Measurements from ENCODE around the gene UFM1.
A peak's percentile ranks its signal among the peaks of the same experiment; 100 is the strongest.

Gene UFM1

DNA sequence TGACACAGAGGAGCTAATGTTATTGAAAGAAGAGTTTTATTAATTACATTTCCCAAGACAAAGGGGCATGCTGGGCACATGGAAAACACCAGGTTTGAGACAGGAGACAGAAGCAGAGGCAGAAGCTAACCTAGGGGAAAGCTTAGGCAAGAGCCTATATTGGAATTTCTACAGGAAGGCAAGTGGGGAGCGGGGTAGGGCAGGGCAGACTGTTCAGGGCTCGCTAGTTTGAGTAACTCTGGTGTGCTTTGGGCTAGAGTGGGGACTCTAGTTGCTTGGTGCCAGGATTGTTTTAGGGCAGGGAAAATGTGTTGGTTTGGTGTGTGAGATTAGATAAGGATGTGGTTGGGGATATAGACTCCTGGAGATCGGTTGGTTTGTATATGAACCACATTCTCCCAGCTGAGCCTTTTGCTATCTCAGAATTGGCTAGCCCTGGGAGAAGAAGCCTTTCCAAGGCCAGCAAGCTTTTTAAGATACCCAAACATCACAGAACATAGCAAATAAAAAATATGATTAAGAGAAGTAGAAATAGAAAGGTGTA lies 8.4 kb upstream of the UFM1 start:
- Histone ChIP-seq H3K4me2 (ENCODE audit: low read depth, low read length) (no peak overlapping the region), H3K9me3 (replicated peaks; ENCODE audit: insufficient read depth, low read length) (no peaks in the 10 kb centered on the region), H4K20me1 (ENCODE audit: insufficient read depth, low read length) (no peaks in the 10 kb centered on the region), H3K79me2 (ENCODE audit: low read length) (no peaks in the 10 kb centered on the region), H3K27ac (ENCODE audit: low read length) (no peak overlapping the region), H2AFZ (ENCODE audit: low read length) (no peak overlapping the region), H3K9me2 (replicated peaks; ENCODE audit: insufficient read depth, low read length) (no peaks in the 10 kb centered on the region), H3K9ac (ENCODE audit: low read length) (no peak overlapping the region), H3F3A (ENCODE audit: insufficient read depth, low read length) (no peaks in the 10 kb centered on the region), H3K4me3 (ENCODE audit: low read length) (no peak overlapping the region), H3K36me3 (replicated peaks; ENCODE audit: insufficient read depth, low read length) (no peaks in the 10 kb centered on the region), H3K4me1 (ENCODE audit: low read length) (no peaks in the 10 kb centered on the region), H3K27me3 (replicated peaks; ENCODE audit: insufficient read depth, low read length) (no peaks in the 10 kb centered on the region)
- TF ChIP-seq EZH2 (optimal IDR thresholded peaks at IDR 0.05; ENCODE audit: low read depth, low read length) (no peak), EZH2phosphoT487 (IDR thresholded peaks at IDR 0.05; ENCODE audit: low read length) (no peak)
- TF ChIP-seq, protein P1, sequence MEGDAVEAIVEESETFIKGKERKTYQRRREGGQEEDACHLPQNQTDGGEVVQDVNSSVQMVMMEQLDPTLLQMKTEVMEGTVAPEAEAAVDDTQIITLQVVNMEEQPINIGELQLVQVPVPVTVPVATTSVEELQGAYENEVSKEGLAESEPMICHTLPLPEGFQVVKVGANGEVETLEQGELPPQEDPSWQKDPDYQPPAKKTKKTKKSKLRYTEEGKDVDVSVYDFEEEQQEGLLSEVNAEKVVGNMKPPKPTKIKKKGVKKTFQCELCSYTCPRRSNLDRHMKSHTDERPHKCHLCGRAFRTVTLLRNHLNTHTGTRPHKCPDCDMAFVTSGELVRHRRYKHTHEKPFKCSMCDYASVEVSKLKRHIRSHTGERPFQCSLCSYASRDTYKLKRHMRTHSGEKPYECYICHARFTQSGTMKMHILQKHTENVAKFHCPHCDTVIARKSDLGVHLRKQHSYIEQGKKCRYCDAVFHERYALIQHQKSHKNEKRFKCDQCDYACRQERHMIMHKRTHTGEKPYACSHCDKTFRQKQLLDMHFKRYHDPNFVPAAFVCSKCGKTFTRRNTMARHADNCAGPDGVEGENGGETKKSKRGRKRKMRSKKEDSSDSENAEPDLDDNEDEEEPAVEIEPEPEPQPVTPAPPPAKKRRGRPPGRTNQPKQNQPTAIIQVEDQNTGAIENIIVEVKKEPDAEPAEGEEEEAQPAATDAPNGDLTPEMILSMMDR (IDR thresholded peaks at IDR 0.05; ENCODE audit: low read length), result no peak
- no peak for DNase-seq

GRCh38 chr13:38346764-38347163 lies 2.9 kb upstream of the UFM1 start:
- no peak overlapping the region for H3K27ac ChIP-seq (ENCODE audit: low read length)
- no peaks in the 10 kb centered on the region for H3K27me3 ChIP-seq (replicated peaks; ENCODE audit: insufficient read depth, low read length)
- no peak for DNase-seq
- no peaks in the 10 kb centered on the region for H3K9me2 ChIP-seq (replicated peaks; ENCODE audit: insufficient read depth, low read length)
- H3K9ac ChIP-seq (ENCODE audit: low read length), result no peak overlapping the region
- peaks cover 20% of the 10 kb centered on the region for H3K79me2 ChIP-seq (ENCODE audit: low read length)
- no peak for TF ChIP-seq EZH2phosphoT487 (IDR thresholded peaks at IDR 0.05; ENCODE audit: low read length)
- TF ChIP-seq, protein P1 (IDR thresholded peaks at IDR 0.05; ENCODE audit: low read length), result no peak
- TF ChIP-seq EZH2 (optimal IDR thresholded peaks at IDR 0.05; ENCODE audit: low read depth, low read length), result no peak
- H3K36me3 ChIP-seq (replicated peaks; ENCODE audit: insufficient read depth, low read length), result no peaks in the 10 kb centered on the region
- H2AFZ ChIP-seq (ENCODE audit: low read length), result no peak overlapping the region
- H3K4me1 ChIP-seq (ENCODE audit: low read length), result 0 out of 2 replicates have a peak, but pooled peaks cover 5% of the 10 kb centered on the region
- no peak overlapping the region for H3K4me3 ChIP-seq (ENCODE audit: low read length)
- no peaks in the 10 kb centered on the region for H4K20me1 ChIP-seq (ENCODE audit: insufficient read depth, low read length)
- no peaks in the 10 kb centered on the region for H3K9me3 ChIP-seq (replicated peaks; ENCODE audit: insufficient read depth, low read length)
- no peaks in the 10 kb centered on the region for H3F3A ChIP-seq (ENCODE audit: insufficient read depth, low read length)
- H3K4me2 ChIP-seq (ENCODE audit: low read depth, low read length), result no peak overlapping the region

DNA sequence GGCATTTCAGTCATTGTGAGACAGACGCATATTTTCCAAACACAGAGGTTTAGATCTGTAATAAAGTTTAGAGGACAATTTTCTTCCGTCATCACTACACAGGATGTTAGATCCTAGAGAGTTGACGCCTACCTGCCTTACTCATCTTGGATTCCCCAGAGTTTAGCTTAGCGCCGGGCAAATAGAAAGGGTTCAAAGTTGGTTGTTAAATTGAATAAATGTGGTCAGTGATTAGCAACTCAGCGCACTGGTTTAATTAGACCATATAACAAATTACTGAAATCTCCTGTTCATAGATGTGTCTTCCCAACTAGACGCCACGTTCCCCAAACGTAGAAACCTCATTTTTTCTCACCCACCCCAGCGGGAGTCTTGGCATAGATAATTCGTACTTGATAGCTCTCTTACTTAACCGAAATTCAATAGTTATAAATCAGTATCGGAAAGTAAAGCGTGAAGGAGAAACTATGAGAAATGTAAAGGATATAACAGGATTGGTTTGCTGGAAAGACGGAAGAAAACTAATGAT lies 726 bp upstream of the UFM1 start:
- peak overlapping the region; percentile 60 for H3K4me2 ChIP-seq (ENCODE audit: low read depth, low read length)
- H3K9me2 ChIP-seq (replicated peaks; ENCODE audit: insufficient read depth, low read length), result no peaks in the 10 kb centered on the region
- peak overlapping the region; percentile 85 for H3K4me3 ChIP-seq (ENCODE audit: low read length)
- peaks cover 28% of the 10 kb centered on the region for H3K79me2 ChIP-seq (ENCODE audit: low read length)
- peak overlapping the region; percentile 37; the same call in 1 of the 2 replicates for H3K27ac ChIP-seq (ENCODE audit: low read length)
- no peaks in the 10 kb centered on the region for H3F3A ChIP-seq (ENCODE audit: insufficient read depth, low read length)
- peak overlapping the region; percentile 49 for H3K9ac ChIP-seq (ENCODE audit: low read length)
- TF ChIP-seq, protein P1 (IDR thresholded peaks at IDR 0.05; ENCODE audit: low read length), result no peak
- TF ChIP-seq EZH2 (optimal IDR thresholded peaks at IDR 0.05; ENCODE audit: low read depth, low read length), result no peak
- TF ChIP-seq EZH2phosphoT487 (IDR thresholded peaks at IDR 0.05; ENCODE audit: low read length), result no peak
- DNase-seq, result no peak
- H3K27me3 ChIP-seq (replicated peaks; ENCODE audit: insufficient read depth, low read length), result no peaks in the 10 kb centered on the region
- peak overlapping the region; percentile 77 for H2AFZ ChIP-seq (ENCODE audit: low read length)
- H3K9me3 ChIP-seq (replicated peaks; ENCODE audit: insufficient read depth, low read length), result no peaks in the 10 kb centered on the region
- no peaks in the 10 kb centered on the region for H4K20me1 ChIP-seq (ENCODE audit: insufficient read depth, low read length)
- 0 out of 2 replicates have a peak, but pooled peaks cover 5% of the 10 kb centered on the region for H3K4me1 ChIP-seq (ENCODE audit: low read length)
- no peaks in the 10 kb centered on the region for H3K36me3 ChIP-seq (replicated peaks; ENCODE audit: insufficient read depth, low read length)
